ENCODE data around the gene HOXD10. TPM values are rescaled to one million over a fixed set of nuclear protein-coding genes. Genes with fewer than 3 reads are reported as not detected.

Gene HOXD10
- total and polyA plus RNA-seq, 2 of the 13 experiments (the other 11 are each of a cell fraction or from before 2014, with no cell fraction given): not detected

GRCh38 chr2:176080540-176081375 is 35.8 kb upstream of the HOXD10 start (continued):
- TF ChIP-seq ZNF768 (CRISPR knock-in tag; IDR thresholded peaks at IDR 0.05): no peak

- intact Hi-C loops (cut with micrococcal nuclease; ENCODE audit: unreplicated experiment): no loop called here
- in situ Hi-C loops (cut with HindIII; ENCODE audit: extremely low pct_ligation_motif_present, low pct_unique_long_range_greater_than_20kb): no loop called here
- TF ChIP-seq MED1 (CRISPR knock-in tag; IDR thresholded peaks at IDR 0.05): no peak
- no peak for TF ChIP-seq SP1 (IDR thresholded peaks at IDR 0.05)
- no peak for TF ChIP-seq SP1 (CRISPR knock-in tag; IDR thresholded peaks at IDR 0.05)
- TF ChIP-seq DNMT3B (CRISPR knock-in tag; conservative IDR thresholded peaks at IDR 0.05): no peak
- no peak for TF ChIP-seq NFATC3 (CRISPR knock-in tag; IDR thresholded peaks at IDR 0.05)
- no peak for TF ChIP-seq LCORL (IDR thresholded peaks at IDR 0.05)
- TF ChIP-seq LCORL (CRISPR knock-in tag; IDR thresholded peaks at IDR 0.05): no peak
- no peak for TF ChIP-seq ZNF224 (CRISPR knock-in tag; IDR thresholded peaks at IDR 0.05)
- no peak for TF ChIP-seq ZHX1 (CRISPR knock-in tag; IDR thresholded peaks at IDR 0.05; ENCODE audit: low read depth)
- TF ChIP-seq ELF1 (CRISPR knock-in tag; IDR thresholded peaks at IDR 0.05): no peak
- no peak for TF ChIP-seq IKZF4 (CRISPR knock-in tag; IDR thresholded peaks at IDR 0.05; ENCODE audit: borderline replicate concordance, low read depth, not compliant biosample characterization)
- TF ChIP-seq GABPB1 (CRISPR knock-in tag; IDR thresholded peaks at IDR 0.05): no peak
- no peak for TF ChIP-seq EED (CRISPR knock-in tag; IDR thresholded peaks at IDR 0.05)
- TF ChIP-seq ZNF576 (CRISPR knock-in tag; IDR thresholded peaks at IDR 0.05): no peak
- no peak for TF ChIP-seq MTF1 (CRISPR knock-in tag; IDR thresholded peaks at IDR 0.05)
Measured at GRCh38 chr2:176081376-176081836, 35.2 kb upstream of the HOXD10 start.

More at GRCh38 chr2:176081376-176081836, 35.2 kb upstream of the HOXD10 start:
- ChIA-PET CTCF (ENCODE audit: low intra/inter-chr PET ratio, low total read pairs) (no interaction called here), POLR2A (no interaction called here)
- FAIRE-seq (no peak), ATAC-seq (no peak), DNase-seq (ENCODE audit: low spot score) (no peak)
- no peak overlapping the region for H2AFZ ChIP-seq (ENCODE audit: low read length)
- no peaks in the 10 kb centered on the region for H4K20me1 ChIP-seq (ENCODE audit: insufficient read depth, low read length)
- peaks cover 9% of the 10 kb centered on the region; the same call in 1 of the 2 replicates for H3K4me1 ChIP-seq (ENCODE audit: insufficient read depth, low read length)
- H3K79me2 ChIP-seq (ENCODE audit: insufficient read depth, low read length): no peaks in the 10 kb centered on the region
- no peak overlapping the region for H3K27ac ChIP-seq (ENCODE audit: extremely low read length, insufficient read depth, low read length)
- no peak overlapping the region for H3K4me3 ChIP-seq (replicated peaks in 1 of 3; ENCODE audit: insufficient read depth in 1 of 3, low read depth in 2 of 3, low read length in 3 of 3)
- peaks cover 7 to 74% of the 10 kb centered on the region in 2 experiments; a peak in 4 of 5 replicates for H3K27me3 ChIP-seq (ENCODE audit: control insufficient read depth in 1 of 2, insufficient read depth in 2 of 2, low read length in 2 of 2)
- WGBS (ENCODE audit: low lambda C conversion rate): 44% methylated on average over 17 of the region's 17 CpGs
- no TSS peak for BruUV-seq (replicated peaks)
- no peaks in the 10 kb centered on the region for H3K9me3 ChIP-seq (ENCODE audit: low read length)
- no peaks in the 10 kb centered on the region for H3K36me3 ChIP-seq (replicated peaks in 1 of 2; ENCODE audit: control insufficient read depth in 1 of 2, insufficient read depth in 2 of 2, low read length in 2 of 2)
- no peak overlapping the region for H3K4me2 ChIP-seq (ENCODE audit: low read depth, low read length)
- H3K9ac ChIP-seq (ENCODE audit: insufficient read depth, low read depth, low read length): no peak overlapping the region

Data from HepG2 (cell line).